HepG2 (cell line): ENCODE data around the gene RAB5B. TPM values are rescaled to one million over a fixed set of nuclear protein-coding genes. Genes with fewer than 3 reads are reported as not detected.

Source experiments
- FOXA1 ChIP-seq, 2 experiments: fragments of 450-650 bp in 1 of 2; sonication (generic) in 1 of 2; formaldehyde crosslinking in 1 of 2; IDR thresholded peaks; 2 replicates each; pipeline versions ENCODE4 v1.4.0 to v1.6.1; 2016 to 2020; ENCODE audit warnings: missing genetic modification reagents in 1 of 2
- GLI4 ChIP-seq: sonication (generic); formaldehyde crosslinking; IDR thresholded peaks from 2 replicates; pipeline ENCODE4 v1.5.1; 2020; ENCODE audit warnings: missing genetic modification reagents, mild to moderate bottlenecking, moderate library complexity, borderline replicate concordance
- HDAC6 ChIP-seq: fragments of 200-600 bp; sonication (generic); IDR thresholded peaks from 2 replicates; pipeline ENCODE4 v1.7.0; 2017; ENCODE audit warnings: mild to moderate bottlenecking, antibody characterized with exemption, low read length, low read depth
- KAT2B ChIP-seq: fragments of 150-350 bp; IDR thresholded peaks from 2 replicates; pipeline ENCODE4 v1.6.1; 2014; ENCODE audit warnings: low read depth, low read length, borderline replicate concordance
- KDM5B ChIP-seq: sonication (generic); formaldehyde crosslinking; IDR thresholded peaks from 2 replicates; pipeline ENCODE4 v1.4.0; 2020; ENCODE audit warnings: missing genetic modification reagents, mild to moderate bottlenecking, borderline replicate concordance
- LCORL ChIP-seq, 2 experiments: fragments of 450-650 bp in 1 of 2; sonication (generic) in 1 of 2; formaldehyde crosslinking in 1 of 2; IDR thresholded peaks; 2 replicates each; pipeline versions ENCODE4 v1.5.0 to v1.6.1; 2017 to 2020; ENCODE audit warnings: antibody characterized with exemption in 1 of 2, missing genetic modification reagents in 1 of 2
- POLR2AphosphoS5 ChIP-seq: IDR thresholded peaks from 2 replicates; pipeline ENCODE4 v1.6.1; 2012; ENCODE audit warnings: low read depth, low read length
- RNF2 ChIP-seq: fragments of 450-650 bp; conservative IDR thresholded peaks from 2 replicates; pipeline ENCODE4 v1.6.1; 2016; ENCODE audit warnings: low read depth
- TCF7 ChIP-seq: sonication (generic); IDR thresholded peaks from 2 replicates; pipeline ENCODE4 v1.6.1; 2016; ENCODE audit warnings: antibody characterized with exemption, low read depth
- ZFX ChIP-seq: sonication (generic); formaldehyde crosslinking; IDR thresholded peaks from 2 replicates; pipeline ENCODE4 v1.4.0; 2020; ENCODE audit warnings: mild to moderate bottlenecking, low read depth, missing genetic modification reagents, moderate library complexity
- ZNF382 ChIP-seq: sonication (generic); formaldehyde crosslinking; IDR thresholded peaks from 2 replicates; pipeline ENCODE4 v1.5.0; 2020; ENCODE audit warnings: missing genetic modification reagents, mild to moderate bottlenecking, borderline replicate concordance
- ZSCAN12 ChIP-seq: sonication (generic); formaldehyde crosslinking; IDR thresholded peaks from 2 replicates; pipeline ENCODE4 v1.9.0; 2021; ENCODE audit warnings: mild to moderate bottlenecking, missing genetic modification reagents
- polyA plus RNA-seq, 8 experiments: library from polyadenylated mRNA; depleted of rRNA in 3 of 8; stranded (reverse) in 7 of 8; unstranded in 1 of 8; fragments of >200 nt; fragmentation: Illumina TruSeq in 4 of 8; extraction: Trizol in 4 of 8; gene quantifications; 2 replicates each; pipeline versions ENCODE4 v1.2.1 to v1.2.3, GENCODE V29; 2011 to 2016; ENCODE audit warnings: low read depth in 4 of 8, missing spikeins in 1 of 8, mixed read lengths in 1 of 8; ENCODE audit not compliant: insufficient read depth in 1 of 8
- total RNA-seq, 5 experiments: library from RNA; depleted of rRNA; stranded (reverse); fragments of >200 nt; fragmentation: Illumina TruSeq; extraction: Trizol; gene quantifications; 2 replicates each; pipeline ENCODE4 v1.2.3, GENCODE V29; 2016; ENCODE audit warnings: low read depth in 1 of 5
- TF ChIP-seq, protein P1 (sequence below): sonication (generic); formaldehyde crosslinking; IDR thresholded peaks from 2 replicates; pipeline ENCODE4 v1.4.0; 2020; ENCODE audit warnings: missing genetic modification reagents
- TF ChIP-seq, protein P2 (sequence below): sonication (generic); formaldehyde crosslinking; IDR thresholded peaks from 2 replicates; pipeline ENCODE4 v1.5.0; 2020; ENCODE audit warnings: mild to moderate bottlenecking, missing genetic modification reagents
- TF ChIP-seq, protein P3 (sequence below): sonication (generic); formaldehyde crosslinking; IDR thresholded peaks from 2 replicates; pipeline ENCODE4 v1.5.1; 2020; ENCODE audit warnings: missing genetic modification reagents, mild to moderate bottlenecking, borderline replicate concordance
- TF ChIP-seq, protein P4 (sequence below): fragments of 450-650 bp; IDR thresholded peaks from 2 replicates; pipeline ENCODE4 v1.6.1; 2017; ENCODE audit warnings: mild to moderate bottlenecking

The RAB5B gene
- total and polyA plus RNA-seq, 2 of the 13 experiments (the other 11 are each of a cell fraction or from before 2014, with no cell fraction given), result 26.0 to 68.3 TPM

GRCh38 chr12:55966408-55967281 is 7.2 kb upstream of the RAB5B start, which contains the start of gene CDK2 (continued):
- TF ChIP-seq HDAC6 (no peak), ZSCAN12 (CRISPR knock-in tag) (no peak), FOXA1 (IDR thresholded peaks at IDR 0.05) (no peak), FOXA1 (CRISPR knock-in tag; IDR thresholded peaks at IDR 0.05) (no peak; the same call in 1 of the 2 replicates), GLI4 (CRISPR knock-in tag) (no peak), TCF7 (no peak), RNF2 (no peak), POLR2AphosphoS5 (peak; percentile 78), KAT2B (no peak), ZFX (CRISPR knock-in tag) (peak; percentile 73; the same call in 1 of the 2 replicates), LCORL (IDR thresholded peaks at IDR 0.05) (no peak), LCORL (CRISPR knock-in tag; IDR thresholded peaks at IDR 0.05) (no peak), ZNF382 (CRISPR knock-in tag) (no peak), KDM5B (peak; percentile 54; the same call in 1 of the 2 replicates)
- TF ChIP-seq, protein P1, sequence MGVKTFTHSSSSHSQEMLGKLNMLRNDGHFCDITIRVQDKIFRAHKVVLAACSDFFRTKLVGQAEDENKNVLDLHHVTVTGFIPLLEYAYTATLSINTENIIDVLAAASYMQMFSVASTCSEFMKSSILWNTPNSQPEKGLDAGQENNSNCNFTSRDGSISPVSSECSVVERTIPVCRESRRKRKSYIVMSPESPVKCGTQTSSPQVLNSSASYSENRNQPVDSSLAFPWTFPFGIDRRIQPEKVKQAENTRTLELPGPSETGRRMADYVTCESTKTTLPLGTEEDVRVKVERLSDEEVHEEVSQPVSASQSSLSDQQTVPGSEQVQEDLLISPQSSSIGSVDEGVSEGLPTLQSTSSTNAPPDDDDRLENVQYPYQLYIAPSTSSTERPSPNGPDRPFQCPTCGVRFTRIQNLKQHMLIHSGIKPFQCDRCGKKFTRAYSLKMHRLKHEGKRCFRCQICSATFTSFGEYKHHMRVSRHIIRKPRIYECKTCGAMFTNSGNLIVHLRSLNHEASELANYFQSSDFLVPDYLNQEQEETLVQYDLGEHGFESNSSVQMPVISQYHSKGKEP (CRISPR knock-in tag), result no peak
- TF ChIP-seq, protein P2, sequence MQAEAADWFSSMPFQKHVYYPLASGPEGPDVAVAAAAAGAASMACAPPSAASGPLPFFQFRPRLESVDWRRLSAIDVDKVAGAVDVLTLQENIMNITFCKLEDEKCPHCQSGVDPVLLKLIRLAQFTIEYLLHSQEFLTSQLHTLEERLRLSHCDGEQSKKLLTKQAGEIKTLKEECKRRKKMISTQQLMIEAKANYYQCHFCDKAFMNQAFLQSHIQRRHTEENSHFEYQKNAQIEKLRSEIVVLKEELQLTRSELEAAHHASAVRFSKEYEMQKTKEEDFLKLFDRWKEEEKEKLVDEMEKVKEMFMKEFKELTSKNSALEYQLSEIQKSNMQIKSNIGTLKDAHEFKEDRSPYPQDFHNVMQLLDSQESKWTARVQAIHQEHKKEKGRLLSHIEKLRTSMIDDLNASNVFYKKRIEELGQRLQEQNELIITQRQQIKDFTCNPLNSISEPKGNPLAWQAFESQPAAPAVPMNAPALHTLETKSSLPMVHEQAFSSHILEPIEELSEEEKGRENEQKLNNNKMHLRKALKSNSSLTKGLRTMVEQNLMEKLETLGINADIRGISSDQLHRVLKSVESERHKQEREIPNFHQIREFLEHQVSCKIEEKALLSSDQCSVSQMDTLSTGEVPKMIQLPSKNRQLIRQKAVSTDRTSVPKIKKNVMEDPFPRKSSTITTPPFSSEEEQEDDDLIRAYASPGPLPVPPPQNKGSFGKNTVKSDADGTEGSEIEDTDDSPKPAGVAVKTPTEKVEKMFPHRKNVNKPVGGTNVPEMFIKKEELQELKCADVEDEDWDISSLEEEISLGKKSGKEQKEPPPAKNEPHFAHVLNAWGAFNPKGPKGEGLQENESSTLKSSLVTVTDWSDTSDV (CRISPR knock-in tag), result no peak
- TF ChIP-seq, protein P3, sequence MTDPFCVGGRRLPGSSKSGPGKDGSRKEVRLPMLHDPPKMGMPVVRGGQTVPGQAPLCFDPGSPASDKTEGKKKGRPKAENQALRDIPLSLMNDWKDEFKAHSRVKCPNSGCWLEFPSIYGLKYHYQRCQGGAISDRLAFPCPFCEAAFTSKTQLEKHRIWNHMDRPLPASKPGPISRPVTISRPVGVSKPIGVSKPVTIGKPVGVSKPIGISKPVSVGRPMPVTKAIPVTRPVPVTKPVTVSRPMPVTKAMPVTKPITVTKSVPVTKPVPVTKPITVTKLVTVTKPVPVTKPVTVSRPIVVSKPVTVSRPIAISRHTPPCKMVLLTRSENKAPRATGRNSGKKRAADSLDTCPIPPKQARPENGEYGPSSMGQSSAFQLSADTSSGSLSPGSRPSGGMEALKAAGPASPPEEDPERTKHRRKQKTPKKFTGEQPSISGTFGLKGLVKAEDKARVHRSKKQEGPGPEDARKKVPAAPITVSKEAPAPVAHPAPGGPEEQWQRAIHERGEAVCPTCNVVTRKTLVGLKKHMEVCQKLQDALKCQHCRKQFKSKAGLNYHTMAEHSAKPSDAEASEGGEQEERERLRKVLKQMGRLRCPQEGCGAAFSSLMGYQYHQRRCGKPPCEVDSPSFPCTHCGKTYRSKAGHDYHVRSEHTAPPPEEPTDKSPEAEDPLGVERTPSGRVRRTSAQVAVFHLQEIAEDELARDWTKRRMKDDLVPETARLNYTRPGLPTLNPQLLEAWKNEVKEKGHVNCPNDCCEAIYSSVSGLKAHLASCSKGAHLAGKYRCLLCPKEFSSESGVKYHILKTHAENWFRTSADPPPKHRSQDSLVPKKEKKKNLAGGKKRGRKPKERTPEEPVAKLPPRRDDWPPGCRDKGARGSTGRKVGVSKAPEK, result no peak
- TF ChIP-seq, protein P4, sequence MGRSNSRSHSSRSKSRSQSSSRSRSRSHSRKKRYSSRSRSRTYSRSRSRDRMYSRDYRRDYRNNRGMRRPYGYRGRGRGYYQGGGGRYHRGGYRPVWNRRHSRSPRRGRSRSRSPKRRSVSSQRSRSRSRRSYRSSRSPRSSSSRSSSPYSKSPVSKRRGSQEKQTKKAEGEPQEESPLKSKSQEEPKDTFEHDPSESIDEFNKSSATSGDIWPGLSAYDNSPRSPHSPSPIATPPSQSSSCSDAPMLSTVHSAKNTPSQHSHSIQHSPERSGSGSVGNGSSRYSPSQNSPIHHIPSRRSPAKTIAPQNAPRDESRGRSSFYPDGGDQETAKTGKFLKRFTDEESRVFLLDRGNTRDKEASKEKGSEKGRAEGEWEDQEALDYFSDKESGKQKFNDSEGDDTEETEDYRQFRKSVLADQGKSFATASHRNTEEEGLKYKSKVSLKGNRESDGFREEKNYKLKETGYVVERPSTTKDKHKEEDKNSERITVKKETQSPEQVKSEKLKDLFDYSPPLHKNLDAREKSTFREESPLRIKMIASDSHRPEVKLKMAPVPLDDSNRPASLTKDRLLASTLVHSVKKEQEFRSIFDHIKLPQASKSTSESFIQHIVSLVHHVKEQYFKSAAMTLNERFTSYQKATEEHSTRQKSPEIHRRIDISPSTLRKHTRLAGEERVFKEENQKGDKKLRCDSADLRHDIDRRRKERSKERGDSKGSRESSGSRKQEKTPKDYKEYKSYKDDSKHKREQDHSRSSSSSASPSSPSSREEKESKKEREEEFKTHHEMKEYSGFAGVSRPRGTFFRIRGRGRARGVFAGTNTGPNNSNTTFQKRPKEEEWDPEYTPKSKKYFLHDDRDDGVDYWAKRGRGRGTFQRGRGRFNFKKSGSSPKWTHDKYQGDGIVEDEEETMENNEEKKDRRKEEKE, result no peak
